Measurements from ENCODE around the gene THTPA.

DNA sequence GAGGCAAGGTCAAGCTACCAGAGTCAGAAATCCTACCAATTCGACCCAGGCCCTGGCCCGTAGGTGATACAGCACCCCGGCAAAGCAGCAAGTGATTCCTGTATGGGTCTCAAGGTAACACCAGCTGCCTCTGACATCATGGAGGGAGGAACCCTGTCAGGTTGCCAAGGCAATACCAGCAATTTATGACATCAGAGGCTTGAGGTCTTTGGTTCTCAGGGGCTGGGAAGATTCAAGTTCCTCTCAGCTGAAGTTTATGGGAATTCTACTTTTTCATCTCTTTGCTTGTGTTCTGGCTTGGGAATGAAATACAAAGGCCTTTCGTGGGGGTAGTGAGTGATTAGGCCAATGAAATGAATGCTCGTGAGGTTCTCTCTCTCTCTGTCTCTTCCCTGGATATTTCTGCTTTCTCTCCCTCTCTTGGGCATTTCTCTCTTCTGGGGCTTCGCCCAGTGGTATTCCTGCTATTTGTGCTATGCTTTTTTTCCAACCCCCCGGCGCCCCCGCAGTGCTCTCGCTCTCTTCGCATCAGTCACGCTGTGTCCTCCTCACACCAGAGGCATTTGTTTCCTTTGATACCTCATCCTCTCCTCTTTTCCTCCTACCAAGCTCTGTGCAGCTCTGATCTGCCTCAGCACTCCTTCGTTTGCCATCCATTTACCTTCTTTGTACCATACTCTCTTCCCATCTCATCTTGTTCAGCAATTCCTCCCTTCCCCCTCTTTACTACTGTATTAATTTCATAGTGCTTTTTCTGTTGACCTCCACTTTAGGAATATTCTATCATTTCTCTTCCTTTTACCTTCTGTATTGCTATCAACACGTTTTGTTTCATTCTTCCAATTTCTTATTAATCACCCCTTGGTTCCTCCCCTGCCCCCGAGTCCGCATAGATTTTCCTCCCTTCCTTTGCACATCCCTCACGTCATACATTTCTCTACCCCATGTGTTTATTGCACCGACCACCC is 7.4 kb upstream of the THTPA start:
- TF ChIP-seq, protein P1, sequence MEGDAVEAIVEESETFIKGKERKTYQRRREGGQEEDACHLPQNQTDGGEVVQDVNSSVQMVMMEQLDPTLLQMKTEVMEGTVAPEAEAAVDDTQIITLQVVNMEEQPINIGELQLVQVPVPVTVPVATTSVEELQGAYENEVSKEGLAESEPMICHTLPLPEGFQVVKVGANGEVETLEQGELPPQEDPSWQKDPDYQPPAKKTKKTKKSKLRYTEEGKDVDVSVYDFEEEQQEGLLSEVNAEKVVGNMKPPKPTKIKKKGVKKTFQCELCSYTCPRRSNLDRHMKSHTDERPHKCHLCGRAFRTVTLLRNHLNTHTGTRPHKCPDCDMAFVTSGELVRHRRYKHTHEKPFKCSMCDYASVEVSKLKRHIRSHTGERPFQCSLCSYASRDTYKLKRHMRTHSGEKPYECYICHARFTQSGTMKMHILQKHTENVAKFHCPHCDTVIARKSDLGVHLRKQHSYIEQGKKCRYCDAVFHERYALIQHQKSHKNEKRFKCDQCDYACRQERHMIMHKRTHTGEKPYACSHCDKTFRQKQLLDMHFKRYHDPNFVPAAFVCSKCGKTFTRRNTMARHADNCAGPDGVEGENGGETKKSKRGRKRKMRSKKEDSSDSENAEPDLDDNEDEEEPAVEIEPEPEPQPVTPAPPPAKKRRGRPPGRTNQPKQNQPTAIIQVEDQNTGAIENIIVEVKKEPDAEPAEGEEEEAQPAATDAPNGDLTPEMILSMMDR (IDR thresholded peaks at IDR 0.05), result no peak
- TF ChIP-seq POLR2A (IDR thresholded peaks at IDR 0.05), result no peak

Measured in esophagus squamous epithelium (tissue), 4 donors.